ENCODE data around the gene SLC16A10.

DNA sequence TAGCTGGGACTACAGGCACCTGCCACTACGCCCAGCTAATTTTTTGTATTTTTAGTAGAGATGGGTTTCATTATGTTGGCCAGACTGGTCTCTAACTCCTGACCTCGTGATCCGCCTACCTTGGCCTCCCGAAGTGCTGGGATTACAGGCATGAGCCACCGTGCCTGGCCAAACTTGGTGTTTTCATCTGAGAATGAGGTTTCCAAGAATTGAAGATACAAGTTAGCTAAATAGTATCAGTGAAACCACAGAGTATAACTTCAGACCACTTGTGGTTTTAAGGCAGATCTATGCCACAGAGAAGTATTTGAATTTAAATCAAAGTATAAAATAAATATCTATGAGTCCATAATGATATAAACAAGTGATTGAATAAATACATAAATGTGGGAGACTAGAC, 70.1 kb downstream of the SLC16A10 start:
- TF ChIP-seq, protein P1, sequence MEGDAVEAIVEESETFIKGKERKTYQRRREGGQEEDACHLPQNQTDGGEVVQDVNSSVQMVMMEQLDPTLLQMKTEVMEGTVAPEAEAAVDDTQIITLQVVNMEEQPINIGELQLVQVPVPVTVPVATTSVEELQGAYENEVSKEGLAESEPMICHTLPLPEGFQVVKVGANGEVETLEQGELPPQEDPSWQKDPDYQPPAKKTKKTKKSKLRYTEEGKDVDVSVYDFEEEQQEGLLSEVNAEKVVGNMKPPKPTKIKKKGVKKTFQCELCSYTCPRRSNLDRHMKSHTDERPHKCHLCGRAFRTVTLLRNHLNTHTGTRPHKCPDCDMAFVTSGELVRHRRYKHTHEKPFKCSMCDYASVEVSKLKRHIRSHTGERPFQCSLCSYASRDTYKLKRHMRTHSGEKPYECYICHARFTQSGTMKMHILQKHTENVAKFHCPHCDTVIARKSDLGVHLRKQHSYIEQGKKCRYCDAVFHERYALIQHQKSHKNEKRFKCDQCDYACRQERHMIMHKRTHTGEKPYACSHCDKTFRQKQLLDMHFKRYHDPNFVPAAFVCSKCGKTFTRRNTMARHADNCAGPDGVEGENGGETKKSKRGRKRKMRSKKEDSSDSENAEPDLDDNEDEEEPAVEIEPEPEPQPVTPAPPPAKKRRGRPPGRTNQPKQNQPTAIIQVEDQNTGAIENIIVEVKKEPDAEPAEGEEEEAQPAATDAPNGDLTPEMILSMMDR (IDR thresholded peaks at IDR 0.05): no peak
- no peak for TF ChIP-seq POLR2A (IDR thresholded peaks at IDR 0.05)
